ENCODE results near the gene ANKRD65. TPM values are rescaled to one million over a fixed set of nuclear protein-coding genes. Genes with fewer than 3 reads are reported as not detected.
"Not testable (repeated sequence)": the region's sequence is repeated elsewhere in the genome, so short reads cannot be mapped to it uniquely, and the experiment has no call there.

Gene ANKRD65
- total and polyA plus RNA-seq, 10 donors: 0.43 to 4.3 (median 1.6) TPM

- 22 to 37% (median 24%) methylated on average over 10 to 12 of the region's 12 CpGs for WGBS, 5 donors
- Histone ChIP-seq H3K27me3 (replicated peaks in 1 of 7) (no peaks in the 10 kb centered on the region), H3K4me1 (peaks cover 22 to 50% (median 45%) of the 10 kb centered on the region in 6 donors), H3K4me3 (peak overlapping the region in 1 of 8 donors; percentile 43), H3K36me3 (peaks cover 0 to 20% (median 9%) of the 10 kb centered on the region in 6 donors), H3K9me3 (peaks cover 0 to 6% (median 0%) of the 10 kb centered on the region in 8 donors), H3K27ac (peak overlapping the region in 2 of 8 donors; percentile 58 to 63)
- no peak for DNase-seq
- TF ChIP-seq POLR2AphosphoS5 (IDR thresholded peaks at IDR 0.05) (peak; percentile 0 to 25 (median 2)), CTCF (IDR thresholded peaks at IDR 0.05 in 8 of 11, conservative IDR thresholded peaks at IDR 0.05 in 3 of 11) (no peak), POLR2A (IDR thresholded peaks at IDR 0.05) (no peak)
- intact Hi-C loops (cut with DNase I; ENCODE audit: low total_unique reads): no loop called here
These were observed 49.7 kb downstream of the ANKRD65 start for GRCh38 chr1:1371364-1371745.

GRCh38 chr1:1370771-1371300 is 50.2 kb downstream of the ANKRD65 start:
- Histone ChIP-seq H3K36me3 (peaks cover 0 to 20% (median 9%) of the 10 kb centered on the region in 6 donors), H3K9me3 (peaks cover 0 to 6% (median 0%) of the 10 kb centered on the region in 8 donors), H3K27me3 (replicated peaks in 1 of 7) (no peaks in the 10 kb centered on the region), H3K27ac (no peak overlapping the region), H3K4me1 (peaks cover 18 to 44% (median 40%) of the 10 kb centered on the region in 6 donors), H3K4me3 (no peak overlapping the region)
- intact Hi-C loops (cut with DNase I; ENCODE audit: low total_unique reads): no loop called here
- no peak for DNase-seq
- TF ChIP-seq POLR2A (IDR thresholded peaks at IDR 0.05) (no peak), POLR2AphosphoS5 (IDR thresholded peaks at IDR 0.05) (peak; percentile 6 to 31 (median 14)), CTCF (IDR thresholded peaks at IDR 0.05 in 8 of 11, conservative IDR thresholded peaks at IDR 0.05 in 3 of 11) (no peak)
- WGBS, 5 donors: 73 to 86% (median 79%) methylated on average over 4 to 16 of the region's 16 CpGs

GRCh38 chr1:1370094-1370493 is 51.0 kb downstream of the ANKRD65 start:
- H3K27ac ChIP-seq; H3K4me3 ChIP-seq; DNase-seq; H3K27me3 ChIP-seq (replicated peaks in 1 of 7); intact Hi-C loops (cut with DNase I; ENCODE audit: low total_unique reads); H3K9me3 ChIP-seq: not testable (repeated sequence)
- 90 to 95% (median 94%) methylated on average over 14 of the region's 14 CpGs for WGBS, 5 donors
- peaks cover 0 to 20% (median 9%) of the 10 kb centered on the region in 6 donors for H3K36me3 ChIP-seq
- peaks cover 16 to 42% (median 38%) of the 10 kb centered on the region in 6 donors for H3K4me1 ChIP-seq

Other genes starting within 250 kb of the ANKRD65 start
- under 1 TPM in 2 of 7 donors, not detected in 5; 0.17 to 0.34 TPM for gene TTLL10, start 247.4 kb downstream of the ANKRD65 start, total RNA-seq
- under 1 TPM in 2 of 3 donors, not detected in 1; 0.02 to 0.03 TPM for gene TTLL10, start 247.4 kb downstream of the ANKRD65 start, polyA plus RNA-seq
- gene TNFRSF18, start 214.7 kb downstream of the ANKRD65 start, total RNA-seq: 1 to 10 TPM; 5.2 to 9.9 (median 7.5) TPM
- gene TNFRSF18, start 214.7 kb downstream of the ANKRD65 start, polyA plus RNA-seq: 10 to 100 TPM in 1 of 3 donors, 1 to 10 TPM in 2; 7.2 to 16.3 (median 9.3) TPM
- 10 to 100 TPM in 5 of 7 donors, 1 to 10 TPM in 2; 6.6 to 18.9 (median 12.5) TPM for gene TNFRSF4, start 207.1 kb downstream of the ANKRD65 start, total RNA-seq
- 10 to 100 TPM; 14.7 to 23.4 (median 14.7) TPM for gene TNFRSF4, start 207.1 kb downstream of the ANKRD65 start, polyA plus RNA-seq
- gene SDF4, start 189.3 kb downstream of the ANKRD65 start, total RNA-seq: 100 to 1,000 TPM in 4 of 7 donors, 10 to 100 TPM in 3; 87.2 to 145 (median 114) TPM
- 10 to 100 TPM; 39.1 to 84.2 (median 49.4) TPM for gene SDF4, start 189.3 kb downstream of the ANKRD65 start, polyA plus RNA-seq
- gene B3GALT6, start 189.0 kb downstream of the ANKRD65 start, total RNA-seq: 10 to 100 TPM; 13.2 to 25.1 (median 19.3) TPM
- gene B3GALT6, start 189.0 kb downstream of the ANKRD65 start, polyA plus RNA-seq: 10 to 100 TPM in 2 of 3 donors, 1 to 10 TPM in 1; 7.9 to 16.6 (median 12.1) TPM
- 1 to 10 TPM in 3 of 7 donors, under 1 TPM in 1, not detected in 3; 0.87 to 3.6 (median 1.8) TPM for gene C1QTNF12, start 174.6 kb downstream of the ANKRD65 start, total RNA-seq
- gene C1QTNF12, start 174.6 kb downstream of the ANKRD65 start, polyA plus RNA-seq: 1 to 10 TPM; 1.3 to 5.5 (median 1.4) TPM
- gene UBE2J2, start 147.4 kb downstream of the ANKRD65 start, total RNA-seq: 10 to 100 TPM; 39.1 to 69.7 (median 56.5) TPM
- 10 to 100 TPM; 39.2 to 66.9 (median 54.0) TPM for gene UBE2J2, start 147.4 kb downstream of the ANKRD65 start, polyA plus RNA-seq
- 10 to 100 TPM in 1 of 7 donors, 1 to 10 TPM in 6; 2.5 to 10.5 (median 3.4) TPM for gene SCNN1D, start 140.8 kb downstream of the ANKRD65 start, total RNA-seq
- gene SCNN1D, start 140.8 kb downstream of the ANKRD65 start, polyA plus RNA-seq: 10 to 100 TPM in 2 of 3 donors, 1 to 10 TPM in 1; 3.7 to 16.9 (median 11.9) TPM
- gene ACAP3, start 113.3 kb downstream of the ANKRD65 start, total RNA-seq: 10 to 100 TPM; 33.0 to 62.3 (median 41.7) TPM
- 10 to 100 TPM; 12.6 to 89.7 (median 32.6) TPM for gene ACAP3, start 113.3 kb downstream of the ANKRD65 start, polyA plus RNA-seq
- gene PUSL1, start 112.7 kb downstream of the ANKRD65 start, total RNA-seq: 10 to 100 TPM; 11.4 to 22.9 (median 13.9) TPM
- gene PUSL1, start 112.7 kb downstream of the ANKRD65 start, polyA plus RNA-seq: 10 to 100 TPM in 2 of 3 donors, 1 to 10 TPM in 1; 9.8 to 17.8 (median 10.5) TPM
- 100 to 1,000 TPM in 4 of 7 donors, 10 to 100 TPM in 3; 89.2 to 114 (median 100) TPM for gene INTS11, start 96.6 kb downstream of the ANKRD65 start, total RNA-seq
- 100 to 1,000 TPM; 106 to 203 (median 202) TPM for gene INTS11, start 96.6 kb downstream of the ANKRD65 start, polyA plus RNA-seq
- gene CPTP, start 96.5 kb downstream of the ANKRD65 start, total RNA-seq: 10 to 100 TPM; 16.9 to 42.1 (median 29.1) TPM
- 10 to 100 TPM in 2 of 3 donors, 1 to 10 TPM in 1; 7.5 to 24.9 (median 10.4) TPM for gene CPTP, start 96.5 kb downstream of the ANKRD65 start, polyA plus RNA-seq
- gene TAS1R3, start 90.0 kb downstream of the ANKRD65 start, total RNA-seq: 1 to 10 TPM in 6 of 7 donors, under 1 TPM in 1; 0.77 to 5.9 (median 3.0) TPM
- 1 to 10 TPM in 1 of 3 donors, under 1 TPM in 2; 0.23 to 1.6 (median 0.37) TPM for gene TAS1R3, start 90.0 kb downstream of the ANKRD65 start, polyA plus RNA-seq
- gene DVL1, start 71.9 kb downstream of the ANKRD65 start, total RNA-seq: 10 to 100 TPM; 34.4 to 59.1 (median 40.1) TPM
- 10 to 100 TPM; 18.1 to 57.3 (median 27.7) TPM for gene DVL1, start 71.9 kb downstream of the ANKRD65 start, polyA plus RNA-seq
- gene MXRA8, start 62.7 kb downstream of the ANKRD65 start, total RNA-seq: 10 to 100 TPM; 25.9 to 71.7 (median 49.3) TPM
- gene MXRA8, start 62.7 kb downstream of the ANKRD65 start, polyA plus RNA-seq: 10 to 100 TPM; 37.9 to 57.5 (median 44.8) TPM
- gene AURKAIP1, start 46.1 kb downstream of the ANKRD65 start, total RNA-seq: 10 to 100 TPM; 61.3 to 85.1 (median 71.7) TPM
- 100 to 1,000 TPM; 149 to 174 (median 151) TPM for gene AURKAIP1, start 46.1 kb downstream of the ANKRD65 start, polyA plus RNA-seq
- gene CCNL2, start 21.9 kb downstream of the ANKRD65 start, total RNA-seq: 100 to 1,000 TPM; 167 to 299 (median 208) TPM
- gene CCNL2, start 21.9 kb downstream of the ANKRD65 start, polyA plus RNA-seq: 100 to 1,000 TPM; 111 to 230 (median 199) TPM
- 100 to 1,000 TPM in 3 of 7 donors, 10 to 100 TPM in 4; 67.4 to 144 (median 91.3) TPM for gene MRPL20, start 14.0 kb downstream of the ANKRD65 start, total RNA-seq
- 100 to 1,000 TPM; 101 to 168 (median 122) TPM for gene MRPL20, start 14.0 kb downstream of the ANKRD65 start, polyA plus RNA-seq
- gene VWA1, start 14.4 kb upstream of the ANKRD65 start, total RNA-seq: 10 to 100 TPM in 6 of 7 donors, 1 to 10 TPM in 1; 3.9 to 18.0 (median 13.1) TPM
- 10 to 100 TPM in 2 of 3 donors, 1 to 10 TPM in 1; 4.1 to 12.7 (median 11.0) TPM for gene VWA1, start 14.4 kb upstream of the ANKRD65 start, polyA plus RNA-seq
- 1 to 10 TPM in 2 of 7 donors, under 1 TPM in 3, not detected in 2; 0.25 to 3.9 (median 0.57) TPM for gene ATAD3C, start 28.4 kb upstream of the ANKRD65 start, total RNA-seq
- under 1 TPM; 0.55 to 0.85 (median 0.83) TPM for gene ATAD3C, start 28.4 kb upstream of the ANKRD65 start, polyA plus RNA-seq
- gene ATAD3B, start 50.5 kb upstream of the ANKRD65 start, total RNA-seq: 10 to 100 TPM; 11.5 to 39.8 (median 23.7) TPM
- 10 to 100 TPM; 21.7 to 62.3 (median 45.8) TPM for gene ATAD3B, start 50.5 kb upstream of the ANKRD65 start, polyA plus RNA-seq
- gene ATAD3A, start 90.9 kb upstream of the ANKRD65 start, total RNA-seq: 10 to 100 TPM; 11.3 to 25.7 (median 17.8) TPM
- 10 to 100 TPM; 13.4 to 29.0 (median 14.3) TPM for gene ATAD3A, start 90.9 kb upstream of the ANKRD65 start, polyA plus RNA-seq
- gene TMEM240, start 119.3 kb upstream of the ANKRD65 start, total RNA-seq: 1 to 10 TPM in 6 of 7 donors, not detected in 1; 2.3 to 5.3 (median 2.7) TPM
- gene TMEM240, start 119.3 kb upstream of the ANKRD65 start, polyA plus RNA-seq: 1 to 10 TPM in 2 of 3 donors, under 1 TPM in 1; 0.39 to 2.2 (median 1.5) TPM
- 100 to 1,000 TPM in 5 of 7 donors, 10 to 100 TPM in 2; 86.7 to 168 (median 111) TPM for gene SSU72, start 153.6 kb upstream of the ANKRD65 start, total RNA-seq
- 100 to 1,000 TPM in 1 of 3 donors, 10 to 100 TPM in 2; 89.2 to 121 (median 90.4) TPM for gene SSU72, start 153.6 kb upstream of the ANKRD65 start, polyA plus RNA-seq
- 1 to 10 TPM; 2.2 to 8.8 (median 5.6) TPM for gene FNDC10, start 178.9 kb upstream of the ANKRD65 start, total RNA-seq
- 1 to 10 TPM; 2.2 to 4.4 (median 3.4) TPM for gene FNDC10, start 178.9 kb upstream of the ANKRD65 start, polyA plus RNA-seq
- gene MIB2, start 194.2 kb upstream of the ANKRD65 start, total RNA-seq: 10 to 100 TPM; 46.2 to 76.5 (median 72.0) TPM
- 100 to 1,000 TPM in 1 of 3 donors, 10 to 100 TPM in 2; 49.6 to 165 (median 74.1) TPM for gene MIB2, start 194.2 kb upstream of the ANKRD65 start, polyA plus RNA-seq
- 1 to 10 TPM; 1.4 to 7.3 (median 5.8) TPM for gene MMP23B, start 210.9 kb upstream of the ANKRD65 start, total RNA-seq
- gene MMP23B, start 210.9 kb upstream of the ANKRD65 start, polyA plus RNA-seq: 1 to 10 TPM; 4.2 to 9.3 (median 6.3) TPM
- gene CDK11B, start 237.7 kb upstream of the ANKRD65 start, total RNA-seq: 10 to 100 TPM; 19.4 to 34.1 (median 27.9) TPM
- gene CDK11B, start 237.7 kb upstream of the ANKRD65 start, polyA plus RNA-seq: 10 to 100 TPM; 20.0 to 38.2 (median 31.2) TPM

Measured in spleen (tissue), 11 donors.